ENCODE results near the gene RBM8A.

Gene RBM8A

GRCh38 chr1:145916745-145917144 is 10.5 kb downstream of the RBM8A start:
- Histone ChIP-seq H3K4me3 (replicated peaks; ENCODE audit: insufficient read depth, low read length) (no peak overlapping the region), H3K27ac (replicated peaks) (no peak overlapping the region), H3K27me3 (ENCODE audit: insufficient read depth, poor library complexity, severe bottlenecking) (no peaks in the 10 kb centered on the region)
- DNase-seq (ENCODE audit: low read depth in 1 of 2, low spot score in 1 of 2), result no peak
- TF ChIP-seq REST (IDR thresholded peaks at IDR 0.05; ENCODE audit: insufficient replicate concordance, low read depth) (no peak), POLR2AphosphoS5 (IDR thresholded peaks at IDR 0.05; ENCODE audit: low read depth) (no peak), GABPA (IDR thresholded peaks at IDR 0.05; ENCODE audit: low read depth) (no peak), SPI1 (IDR thresholded peaks at IDR 0.05; ENCODE audit: borderline replicate concordance, low read depth) (no peak)
- TF ChIP-seq, protein P1, sequence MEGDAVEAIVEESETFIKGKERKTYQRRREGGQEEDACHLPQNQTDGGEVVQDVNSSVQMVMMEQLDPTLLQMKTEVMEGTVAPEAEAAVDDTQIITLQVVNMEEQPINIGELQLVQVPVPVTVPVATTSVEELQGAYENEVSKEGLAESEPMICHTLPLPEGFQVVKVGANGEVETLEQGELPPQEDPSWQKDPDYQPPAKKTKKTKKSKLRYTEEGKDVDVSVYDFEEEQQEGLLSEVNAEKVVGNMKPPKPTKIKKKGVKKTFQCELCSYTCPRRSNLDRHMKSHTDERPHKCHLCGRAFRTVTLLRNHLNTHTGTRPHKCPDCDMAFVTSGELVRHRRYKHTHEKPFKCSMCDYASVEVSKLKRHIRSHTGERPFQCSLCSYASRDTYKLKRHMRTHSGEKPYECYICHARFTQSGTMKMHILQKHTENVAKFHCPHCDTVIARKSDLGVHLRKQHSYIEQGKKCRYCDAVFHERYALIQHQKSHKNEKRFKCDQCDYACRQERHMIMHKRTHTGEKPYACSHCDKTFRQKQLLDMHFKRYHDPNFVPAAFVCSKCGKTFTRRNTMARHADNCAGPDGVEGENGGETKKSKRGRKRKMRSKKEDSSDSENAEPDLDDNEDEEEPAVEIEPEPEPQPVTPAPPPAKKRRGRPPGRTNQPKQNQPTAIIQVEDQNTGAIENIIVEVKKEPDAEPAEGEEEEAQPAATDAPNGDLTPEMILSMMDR (IDR thresholded peaks at IDR 0.05; ENCODE audit: insufficient read depth, low read length), result no peak

DNA sequence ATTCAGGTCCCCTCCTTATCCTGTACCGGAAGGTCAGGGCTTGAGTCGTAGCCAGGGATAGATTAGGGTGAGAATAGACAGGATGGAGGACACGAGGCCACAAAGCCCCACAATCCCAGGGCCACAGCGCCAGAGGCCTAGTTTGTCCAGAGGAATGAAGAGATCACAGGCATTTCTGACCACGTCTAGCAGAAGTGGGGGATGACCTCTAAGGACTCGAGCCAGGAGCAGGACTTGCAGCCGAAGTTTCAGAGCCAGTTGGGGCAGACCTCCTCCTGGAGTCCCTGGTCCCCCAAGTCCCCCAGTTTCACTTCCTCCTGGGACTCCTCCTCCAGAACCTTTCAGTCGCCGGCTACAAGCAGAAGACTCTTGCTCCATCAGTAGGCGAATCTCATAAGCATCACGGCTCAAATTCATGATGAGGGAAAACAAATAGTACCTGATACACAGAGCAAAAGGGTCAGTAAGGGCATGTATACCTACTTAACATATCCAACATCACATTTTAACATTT is 15.1 kb downstream of the RBM8A start:
- no peak overlapping the region for H3K4me3 ChIP-seq (replicated peaks; ENCODE audit: insufficient read depth, low read length)
- H3K27me3 ChIP-seq (ENCODE audit: insufficient read depth, poor library complexity, severe bottlenecking), result no peaks in the 10 kb centered on the region
- H3K27ac ChIP-seq (replicated peaks), result no peak overlapping the region
- no peak for DNase-seq (ENCODE audit: low read depth in 1 of 2, low spot score in 1 of 2)
- TF ChIP-seq REST (IDR thresholded peaks at IDR 0.05; ENCODE audit: insufficient replicate concordance, low read depth) (no peak), GABPA (IDR thresholded peaks at IDR 0.05; ENCODE audit: low read depth) (no peak), SPI1 (IDR thresholded peaks at IDR 0.05; ENCODE audit: borderline replicate concordance, low read depth) (no peak), POLR2AphosphoS5 (IDR thresholded peaks at IDR 0.05; ENCODE audit: low read depth) (no peak)
- TF ChIP-seq, protein P1 (IDR thresholded peaks at IDR 0.05; ENCODE audit: insufficient read depth, low read length), result no peak

DNA sequence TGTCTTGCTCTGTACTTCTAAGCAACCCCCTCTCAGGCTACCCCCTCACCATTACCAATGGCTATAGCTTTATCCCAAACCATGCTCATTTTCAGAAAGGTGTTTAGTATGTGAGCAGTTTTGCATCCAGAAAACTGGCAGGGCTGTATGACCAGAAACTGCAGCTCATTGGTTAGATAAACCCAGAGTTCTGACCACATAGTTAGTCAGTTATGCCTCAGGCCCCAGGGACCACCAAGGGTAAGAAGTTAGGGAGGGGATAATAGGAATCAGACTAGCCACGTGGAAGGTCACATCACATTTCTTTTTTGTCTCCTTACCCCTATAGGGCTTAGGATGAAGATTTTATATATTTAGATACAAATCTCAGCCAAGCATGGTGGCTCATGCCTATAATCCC is 18.6 kb downstream of the RBM8A start:
- Histone ChIP-seq H3K27me3 (ENCODE audit: insufficient read depth, poor library complexity, severe bottlenecking) (no peaks in the 10 kb centered on the region), H3K27ac (replicated peaks) (no peak overlapping the region), H3K4me3 (replicated peaks; ENCODE audit: insufficient read depth, low read length) (no peak overlapping the region)
- TF ChIP-seq SPI1 (IDR thresholded peaks at IDR 0.05; ENCODE audit: borderline replicate concordance, low read depth) (no peak), REST (IDR thresholded peaks at IDR 0.05; ENCODE audit: insufficient replicate concordance, low read depth) (no peak), GABPA (IDR thresholded peaks at IDR 0.05; ENCODE audit: low read depth) (no peak), POLR2AphosphoS5 (IDR thresholded peaks at IDR 0.05; ENCODE audit: low read depth) (no peak)
- TF ChIP-seq, protein P1 (IDR thresholded peaks at IDR 0.05; ENCODE audit: insufficient read depth, low read length), result no peak
- DNase-seq (ENCODE audit: low read depth in 1 of 2, low spot score in 1 of 2), result no peak

Data from HL-60 (cell line).